Putamen (tissue), 1 donor: ENCODE results near the gene PUSL1.

ENCODE experiments used
- DNase-seq: peaks from one replicate; pipeline ENCODE4 v3.0.0-alpha.2; 2016; ENCODE audit warnings: low spot score

The PUSL1 gene

GRCh38 chr1:1280782-1281481, 27.5 kb upstream of the PUSL1 start:
- no peak for DNase-seq

GRCh38 chr1:1281533-1282321, 26.7 kb upstream of the PUSL1 start:
- no peak for DNase-seq

GRCh38 chr1:1282998-1283397, 25.4 kb upstream of the PUSL1 start:
- no peak for DNase-seq

GRCh38 chr1:1283821-1284220, 24.6 kb upstream of the PUSL1 start:
- DNase-seq, result no peak

GRCh38 chr1:1284221-1285101, 23.9 kb upstream of the PUSL1 start:
- no peak for DNase-seq

- no peak for DNase-seq
Measured at GRCh38 chr1:1285102-1285571, 23.3 kb upstream of the PUSL1 start.

GRCh38 chr1:1285611-1286311, 22.6 kb upstream of the PUSL1 start:
- DNase-seq, result no peak

GRCh38 chr1:1286313-1287261, 21.8 kb upstream of the PUSL1 start:
- no peak for DNase-seq

- no peak for DNase-seq
Measured at GRCh38 chr1:1287288-1288110, 20.9 kb upstream of the PUSL1 start.

GRCh38 chr1:1290238-1290731, 18.1 kb upstream of the PUSL1 start:
- no peak for DNase-seq

GRCh38 chr1:1291023-1291528, 17.3 kb upstream of the PUSL1 start:
- DNase-seq, result no peak

GRCh38 chr1:1291548-1292441, 16.6 kb upstream of the PUSL1 start:
- DNase-seq, result no peak

GRCh38 chr1:1292442-1292779, 16.0 kb upstream of the PUSL1 start:
- DNase-seq, result no peak

- DNase-seq, result no peak
Measured at GRCh38 chr1:1292851-1293250, 15.5 kb upstream of the PUSL1 start.

- DNase-seq, result no peak
Measured at GRCh38 chr1:1293263-1294249, 14.8 kb upstream of the PUSL1 start.

- no peak for DNase-seq
Measured at GRCh38 chr1:1294250-1294890, 14.0 kb upstream of the PUSL1 start.
